ENCODE results near the gene MRPS24. TPM values are rescaled to one million over a fixed set of nuclear protein-coding genes. Genes with fewer than 3 reads are reported as not detected.
A peak's percentile ranks its signal among the peaks of the same experiment; 100 is the strongest.

The MRPS24 gene
- total and polyA plus RNA-seq, 10 of the 15 experiments (the other 5 are each of a cell fraction or from before 2014, with no cell fraction given) = 27.6 to 164 (median 106) TPM

DNA sequence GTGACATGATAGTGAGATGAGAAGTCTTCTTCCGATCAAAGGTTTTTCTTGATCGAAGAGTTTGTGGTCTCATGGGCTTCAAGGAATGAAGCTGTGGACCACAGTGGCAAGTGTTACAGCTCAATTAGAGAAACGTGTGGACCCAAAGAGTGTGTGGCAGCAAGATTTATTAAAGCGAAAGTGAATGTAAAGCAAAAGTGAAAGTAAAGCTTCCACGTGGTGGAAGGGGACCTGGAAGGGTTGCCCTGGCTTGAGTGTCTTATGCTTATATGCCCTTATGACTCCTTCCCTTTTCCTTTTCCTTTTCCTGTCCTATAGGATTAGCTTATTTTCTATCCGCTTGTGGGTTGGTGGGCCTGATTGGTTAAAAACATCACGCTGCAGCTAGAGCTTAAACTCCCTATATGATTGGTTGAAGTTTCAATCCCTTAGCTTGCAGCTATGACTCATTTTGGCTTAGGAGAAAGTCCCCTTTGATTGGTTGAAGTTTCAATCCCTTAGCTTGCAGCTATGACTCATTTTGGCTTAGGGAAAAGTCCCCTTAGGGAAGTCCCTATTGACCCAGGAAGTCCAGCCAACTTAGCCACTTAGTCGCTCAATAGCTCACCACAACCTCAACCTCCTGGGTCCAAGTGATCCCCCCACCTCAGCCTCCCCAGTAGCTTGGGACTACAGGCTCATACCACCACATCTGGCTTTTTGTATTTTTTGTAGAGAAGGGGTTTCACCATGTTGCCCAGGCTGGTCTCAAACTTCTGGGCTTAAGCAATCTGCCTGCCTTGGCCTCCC lies 34.7 kb downstream of the MRPS24 start (continued):
- TF ChIP-seq JUNB (IDR thresholded peaks at IDR 0.05) (peak; percentile 88), SREBF1 (IDR thresholded peaks at IDR 0.05; ENCODE audit: low read length) (no peak), ESRRA (IDR thresholded peaks at IDR 0.05; ENCODE audit: low read length) (no peak), DPF2 (IDR thresholded peaks at IDR 0.05) (peak; percentile 87), NFYA (IDR thresholded peaks at IDR 0.05; ENCODE audit: borderline replicate concordance, low read depth, low read length) (no peak), CHD4 (IDR thresholded peaks at IDR 0.05) (no peak), CBFB (IDR thresholded peaks at IDR 0.05; ENCODE audit: low read depth) (peak; percentile 28; the same call in 1 of the 2 replicates), WRNIP1 (IDR thresholded peaks at IDR 0.05; ENCODE audit: borderline replicate concordance, low read depth, low read length) (no peak), SUZ12 (IDR thresholded peaks at IDR 0.05; ENCODE audit: unreplicated experiment) (no peak), MEF2B (IDR thresholded peaks at IDR 0.05; ENCODE audit: partially characterized antibody, poor library complexity, severe bottlenecking) (no peak), NFIC (IDR thresholded peaks at IDR 0.05; ENCODE audit: low read depth, low read length) (peak; percentile 63), CREB1 (IDR thresholded peaks at IDR 0.05; ENCODE audit: low read depth) (no peak), SRF (IDR thresholded peaks at IDR 0.05; ENCODE audit: low read depth in 2 of 2, low read length in 2 of 2) (no peak), NR2C1 (IDR thresholded peaks at IDR 0.05) (no peak), MYC (IDR thresholded peaks at IDR 0.05; ENCODE audit: insufficient read depth, insufficient read length, insufficient replicate concordance, low read length, severe bottlenecking) (no peak)
- TF ChIP-seq, protein P1, sequence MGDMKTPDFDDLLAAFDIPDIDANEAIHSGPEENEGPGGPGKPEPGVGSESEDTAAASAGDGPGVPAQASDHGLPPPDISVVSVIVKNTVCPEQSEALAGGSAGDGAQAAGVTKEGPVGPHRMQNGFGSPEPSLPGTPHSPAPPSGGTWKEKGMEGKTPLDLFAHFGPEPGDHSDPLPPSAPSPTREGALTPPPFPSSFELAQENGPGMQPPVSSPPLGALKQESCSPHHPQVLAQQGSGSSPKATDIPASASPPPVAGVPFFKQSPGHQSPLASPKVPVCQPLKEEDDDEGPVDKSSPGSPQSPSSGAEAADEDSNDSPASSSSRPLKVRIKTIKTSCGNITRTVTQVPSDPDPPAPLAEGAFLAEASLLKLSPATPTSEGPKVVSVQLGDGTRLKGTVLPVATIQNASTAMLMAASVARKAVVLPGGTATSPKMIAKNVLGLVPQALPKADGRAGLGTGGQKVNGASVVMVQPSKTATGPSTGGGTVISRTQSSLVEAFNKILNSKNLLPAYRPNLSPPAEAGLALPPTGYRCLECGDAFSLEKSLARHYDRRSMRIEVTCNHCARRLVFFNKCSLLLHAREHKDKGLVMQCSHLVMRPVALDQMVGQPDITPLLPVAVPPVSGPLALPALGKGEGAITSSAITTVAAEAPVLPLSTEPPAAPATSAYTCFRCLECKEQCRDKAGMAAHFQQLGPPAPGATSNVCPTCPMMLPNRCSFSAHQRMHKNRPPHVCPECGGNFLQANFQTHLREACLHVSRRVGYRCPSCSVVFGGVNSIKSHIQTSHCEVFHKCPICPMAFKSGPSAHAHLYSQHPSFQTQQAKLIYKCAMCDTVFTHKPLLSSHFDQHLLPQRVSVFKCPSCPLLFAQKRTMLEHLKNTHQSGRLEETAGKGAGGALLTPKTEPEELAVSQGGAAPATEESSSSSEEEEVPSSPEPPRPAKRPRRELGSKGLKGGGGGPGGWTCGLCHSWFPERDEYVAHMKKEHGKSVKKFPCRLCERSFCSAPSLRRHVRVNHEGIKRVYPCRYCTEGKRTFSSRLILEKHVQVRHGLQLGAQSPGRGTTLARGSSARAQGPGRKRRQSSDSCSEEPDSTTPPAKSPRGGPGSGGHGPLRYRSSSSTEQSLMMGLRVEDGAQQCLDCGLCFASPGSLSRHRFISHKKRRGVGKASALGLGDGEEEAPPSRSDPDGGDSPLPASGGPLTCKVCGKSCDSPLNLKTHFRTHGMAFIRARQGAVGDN (IDR thresholded peaks at IDR 0.05) = peak; percentile 15; the same call in 1 of the 2 replicates
- TF ChIP-seq, protein P2, sequence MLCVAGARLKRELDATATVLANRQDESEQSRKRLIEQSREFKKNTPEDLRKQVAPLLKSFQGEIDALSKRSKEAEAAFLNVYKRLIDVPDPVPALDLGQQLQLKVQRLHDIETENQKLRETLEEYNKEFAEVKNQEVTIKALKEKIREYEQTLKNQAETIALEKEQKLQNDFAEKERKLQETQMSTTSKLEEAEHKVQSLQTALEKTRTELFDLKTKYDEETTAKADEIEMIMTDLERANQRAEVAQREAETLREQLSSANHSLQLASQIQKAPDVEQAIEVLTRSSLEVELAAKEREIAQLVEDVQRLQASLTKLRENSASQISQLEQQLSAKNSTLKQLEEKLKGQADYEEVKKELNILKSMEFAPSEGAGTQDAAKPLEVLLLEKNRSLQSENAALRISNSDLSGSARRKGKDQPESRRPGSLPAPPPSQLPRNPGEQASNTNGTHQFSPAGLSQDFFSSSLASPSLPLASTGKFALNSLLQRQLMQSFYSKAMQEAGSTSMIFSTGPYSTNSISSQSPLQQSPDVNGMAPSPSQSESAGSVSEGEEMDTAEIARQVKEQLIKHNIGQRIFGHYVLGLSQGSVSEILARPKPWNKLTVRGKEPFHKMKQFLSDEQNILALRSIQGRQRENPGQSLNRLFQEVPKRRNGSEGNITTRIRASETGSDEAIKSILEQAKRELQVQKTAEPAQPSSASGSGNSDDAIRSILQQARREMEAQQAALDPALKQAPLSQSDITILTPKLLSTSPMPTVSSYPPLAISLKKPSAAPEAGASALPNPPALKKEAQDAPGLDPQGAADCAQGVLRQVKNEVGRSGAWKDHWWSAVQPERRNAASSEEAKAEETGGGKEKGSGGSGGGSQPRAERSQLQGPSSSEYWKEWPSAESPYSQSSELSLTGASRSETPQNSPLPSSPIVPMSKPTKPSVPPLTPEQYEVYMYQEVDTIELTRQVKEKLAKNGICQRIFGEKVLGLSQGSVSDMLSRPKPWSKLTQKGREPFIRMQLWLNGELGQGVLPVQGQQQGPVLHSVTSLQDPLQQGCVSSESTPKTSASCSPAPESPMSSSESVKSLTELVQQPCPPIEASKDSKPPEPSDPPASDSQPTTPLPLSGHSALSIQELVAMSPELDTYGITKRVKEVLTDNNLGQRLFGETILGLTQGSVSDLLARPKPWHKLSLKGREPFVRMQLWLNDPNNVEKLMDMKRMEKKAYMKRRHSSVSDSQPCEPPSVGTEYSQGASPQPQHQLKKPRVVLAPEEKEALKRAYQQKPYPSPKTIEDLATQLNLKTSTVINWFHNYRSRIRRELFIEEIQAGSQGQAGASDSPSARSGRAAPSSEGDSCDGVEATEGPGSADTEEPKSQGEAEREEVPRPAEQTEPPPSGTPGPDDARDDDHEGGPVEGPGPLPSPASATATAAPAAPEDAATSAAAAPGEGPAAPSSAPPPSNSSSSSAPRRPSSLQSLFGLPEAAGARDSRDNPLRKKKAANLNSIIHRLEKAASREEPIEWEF (IDR thresholded peaks at IDR 0.05; ENCODE audit: insufficient replicate concordance, low read depth, low read length) = no peak
- TF ChIP-seq, protein P3, sequence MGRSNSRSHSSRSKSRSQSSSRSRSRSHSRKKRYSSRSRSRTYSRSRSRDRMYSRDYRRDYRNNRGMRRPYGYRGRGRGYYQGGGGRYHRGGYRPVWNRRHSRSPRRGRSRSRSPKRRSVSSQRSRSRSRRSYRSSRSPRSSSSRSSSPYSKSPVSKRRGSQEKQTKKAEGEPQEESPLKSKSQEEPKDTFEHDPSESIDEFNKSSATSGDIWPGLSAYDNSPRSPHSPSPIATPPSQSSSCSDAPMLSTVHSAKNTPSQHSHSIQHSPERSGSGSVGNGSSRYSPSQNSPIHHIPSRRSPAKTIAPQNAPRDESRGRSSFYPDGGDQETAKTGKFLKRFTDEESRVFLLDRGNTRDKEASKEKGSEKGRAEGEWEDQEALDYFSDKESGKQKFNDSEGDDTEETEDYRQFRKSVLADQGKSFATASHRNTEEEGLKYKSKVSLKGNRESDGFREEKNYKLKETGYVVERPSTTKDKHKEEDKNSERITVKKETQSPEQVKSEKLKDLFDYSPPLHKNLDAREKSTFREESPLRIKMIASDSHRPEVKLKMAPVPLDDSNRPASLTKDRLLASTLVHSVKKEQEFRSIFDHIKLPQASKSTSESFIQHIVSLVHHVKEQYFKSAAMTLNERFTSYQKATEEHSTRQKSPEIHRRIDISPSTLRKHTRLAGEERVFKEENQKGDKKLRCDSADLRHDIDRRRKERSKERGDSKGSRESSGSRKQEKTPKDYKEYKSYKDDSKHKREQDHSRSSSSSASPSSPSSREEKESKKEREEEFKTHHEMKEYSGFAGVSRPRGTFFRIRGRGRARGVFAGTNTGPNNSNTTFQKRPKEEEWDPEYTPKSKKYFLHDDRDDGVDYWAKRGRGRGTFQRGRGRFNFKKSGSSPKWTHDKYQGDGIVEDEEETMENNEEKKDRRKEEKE (IDR thresholded peaks at IDR 0.05) = no peak

All from GM12878 (cell line).